Brain microvascular endothelial cell (primary cell): Measurements from ENCODE around the gene KANK4.

Experiments
- DNase-seq: peaks from one replicate; pipeline ENCODE4 v3.0.0-alpha.2; 2020
- H3K27ac ChIP-seq: fragments of 250-450 bp; sonication (Bioruptor Pico); 2 replicates; pipeline ENCODE4 v1.5.1; 2020; ENCODE audit warnings: mild to moderate bottlenecking, moderate library complexity
- H3K27me3 ChIP-seq: fragments of 250-450 bp; sonication (Bioruptor Pico); replicated peaks from 2 replicates; pipeline ENCODE4 v1.5.1; 2020; ENCODE audit warnings: mild to moderate bottlenecking
- H3K36me3 ChIP-seq: fragments of 250-450 bp; sonication (Bioruptor Pico); replicated peaks from 2 replicates; pipeline ENCODE4 v1.5.1; 2020; ENCODE audit warnings: mild to moderate bottlenecking
- H3K4me3 ChIP-seq: 2 replicates; pipeline ENCODE4 v1.5.1; 2011; ENCODE audit warnings: low read depth, mild to moderate bottlenecking, control low read depth, low read length, moderate library complexity
- in situ Hi-C: cut with HindIII; loops from 2 replicates; pipeline ENCODE4 v1.10.0; 2017; ENCODE audit warnings: low sequenced_read_pairs, low pct_ligation_motif_present
- TF ChIP-seq, protein P1 (sequence below): IDR thresholded peaks from 2 replicates; pipeline ENCODE4 v1.5.1; 2011; ENCODE audit warnings: low read depth, mild to moderate bottlenecking, moderate library complexity, low read length, control low read depth, inconsistent platforms; ENCODE audit errors: missing control alignments

The KANK4 gene

DNA sequence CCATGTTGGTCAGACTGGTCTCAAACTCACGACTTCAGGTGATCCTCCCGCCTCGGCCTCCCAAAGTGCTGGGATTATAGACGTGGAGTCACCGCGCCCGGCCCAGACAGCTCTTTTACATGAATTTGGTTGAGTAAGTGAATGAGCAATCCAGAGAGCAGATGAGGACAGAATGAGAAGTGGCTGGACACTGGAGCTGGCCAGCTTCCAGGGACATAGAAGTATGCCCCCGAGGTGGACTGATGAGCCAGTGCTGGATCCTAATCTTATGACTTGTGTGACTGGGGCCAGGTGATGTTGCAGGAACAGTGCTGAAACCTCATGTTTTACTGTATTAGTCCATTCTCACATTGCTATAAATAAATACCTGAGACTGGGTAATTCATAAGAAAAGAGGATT, 35.9 kb upstream of the KANK4 start:
- TF ChIP-seq, protein P1, sequence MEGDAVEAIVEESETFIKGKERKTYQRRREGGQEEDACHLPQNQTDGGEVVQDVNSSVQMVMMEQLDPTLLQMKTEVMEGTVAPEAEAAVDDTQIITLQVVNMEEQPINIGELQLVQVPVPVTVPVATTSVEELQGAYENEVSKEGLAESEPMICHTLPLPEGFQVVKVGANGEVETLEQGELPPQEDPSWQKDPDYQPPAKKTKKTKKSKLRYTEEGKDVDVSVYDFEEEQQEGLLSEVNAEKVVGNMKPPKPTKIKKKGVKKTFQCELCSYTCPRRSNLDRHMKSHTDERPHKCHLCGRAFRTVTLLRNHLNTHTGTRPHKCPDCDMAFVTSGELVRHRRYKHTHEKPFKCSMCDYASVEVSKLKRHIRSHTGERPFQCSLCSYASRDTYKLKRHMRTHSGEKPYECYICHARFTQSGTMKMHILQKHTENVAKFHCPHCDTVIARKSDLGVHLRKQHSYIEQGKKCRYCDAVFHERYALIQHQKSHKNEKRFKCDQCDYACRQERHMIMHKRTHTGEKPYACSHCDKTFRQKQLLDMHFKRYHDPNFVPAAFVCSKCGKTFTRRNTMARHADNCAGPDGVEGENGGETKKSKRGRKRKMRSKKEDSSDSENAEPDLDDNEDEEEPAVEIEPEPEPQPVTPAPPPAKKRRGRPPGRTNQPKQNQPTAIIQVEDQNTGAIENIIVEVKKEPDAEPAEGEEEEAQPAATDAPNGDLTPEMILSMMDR, result no peak
- H3K36me3 ChIP-seq, result no peaks in the 10 kb centered on the region
- H3K4me3 ChIP-seq, result no peak overlapping the region
- no peak overlapping the region for H3K27ac ChIP-seq
- H3K27me3 ChIP-seq, result no peaks in the 10 kb centered on the region
- DNase-seq, result no peak
- in situ Hi-C loops, result no loop called here

- H3K27me3 ChIP-seq, result no peaks in the 10 kb centered on the region
- DNase-seq, result no peak
- no peak overlapping the region for H3K4me3 ChIP-seq
- H3K36me3 ChIP-seq, result no peaks in the 10 kb centered on the region
- H3K27ac ChIP-seq, result no peak overlapping the region
- in situ Hi-C loops, result no loop called here
- TF ChIP-seq, protein P1, result no peak
These were observed 34.6 kb upstream of the KANK4 start for GRCh38 chr1:62353853-62354252.

GRCh38 chr1:62352387-62352786, 33.2 kb upstream of the KANK4 start:
- no peak overlapping the region for H3K27ac ChIP-seq
- no peaks in the 10 kb centered on the region for H3K27me3 ChIP-seq
- in situ Hi-C loops, result no loop called here
- no peak overlapping the region for H3K4me3 ChIP-seq
- TF ChIP-seq, protein P1, result no peak
- H3K36me3 ChIP-seq, result no peaks in the 10 kb centered on the region
- no peak for DNase-seq

GRCh38 chr1:62349470-62350233, 30.4 kb upstream of the KANK4 start:
- Histone ChIP-seq H3K27ac (no peak overlapping the region), H3K4me3 (no peak overlapping the region), H3K27me3 (no peaks in the 10 kb centered on the region), H3K36me3 (no peaks in the 10 kb centered on the region)
- no peak for DNase-seq
- TF ChIP-seq, protein P1, result no peak
- in situ Hi-C loops, result no loop called here

- in situ Hi-C loops, result no loop called here
- Histone ChIP-seq H3K36me3 (no peaks in the 10 kb centered on the region), H3K4me3 (no peak overlapping the region), H3K27ac (no peak overlapping the region), H3K27me3 (no peaks in the 10 kb centered on the region)
- no peak for DNase-seq
- TF ChIP-seq, protein P1, result no peak
These were observed 27.7 kb upstream of the KANK4 start for GRCh38 chr1:62346886-62347285.

DNA sequence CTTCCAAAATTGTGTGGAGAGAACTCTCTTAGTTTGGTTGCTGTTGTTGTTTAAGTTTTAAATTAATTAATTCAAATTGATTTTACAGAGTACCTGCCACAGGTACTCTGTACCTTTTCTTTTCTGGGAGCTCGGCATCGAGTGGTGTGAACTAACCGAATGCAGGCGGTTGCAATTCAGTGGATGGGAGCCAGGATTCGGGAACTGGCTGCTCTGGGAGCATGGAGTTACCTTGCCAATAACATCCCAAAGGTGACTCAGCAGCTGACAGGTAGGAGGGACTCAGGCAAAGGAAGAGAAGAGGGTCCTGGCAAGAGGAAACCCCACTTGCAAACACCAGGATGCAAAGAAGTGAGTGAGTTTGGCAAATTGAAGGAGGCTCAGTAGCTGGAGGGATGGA, 24.7 kb upstream of the KANK4 start:
- Histone ChIP-seq H3K27ac (no peak overlapping the region), H3K36me3 (no peaks in the 10 kb centered on the region), H3K4me3 (no peak overlapping the region), H3K27me3 (no peaks in the 10 kb centered on the region)
- in situ Hi-C loops, result no loop called here
- DNase-seq, result no peak
- TF ChIP-seq, protein P1, result no peak
